GM21360 (cell line): ENCODE data around the gene PICALM.
"Not testable (repeated sequence)": the region's sequence is repeated elsewhere in the genome, so short reads cannot be mapped to it uniquely, and the experiment has no call there.

Experiments used
- ATAC-seq: cut with Tn5 transposase; IDR thresholded peaks from one replicate; pipeline ENCODE4 v1.9.1; 2021; ENCODE audit warnings: mild to moderate bottlenecking, moderate library complexity; ENCODE audit not compliant: unreplicated experiment

PICALM gene

GRCh38 chr11:85947431-85948272 lies 121.2 kb downstream of the PICALM start:
- no peak for ATAC-seq

GRCh38 chr11:85946221-85946620 lies 122.7 kb downstream of the PICALM start:
- ATAC-seq: no peak

GRCh38 chr11:85945788-85946187 lies 123.1 kb downstream of the PICALM start:
- ATAC-seq: no peak

GRCh38 chr11:85945296-85945695 lies 123.6 kb downstream of the PICALM start:
- ATAC-seq: no peak

- peak; percentile 62 for ATAC-seq
Measured at GRCh38 chr11:85941380-85941973, 127.4 kb downstream of the PICALM start.

- ATAC-seq: no peak
Measured at GRCh38 chr11:85939099-85940015, 129.5 kb downstream of the PICALM start.

GRCh38 chr11:85937835-85938234 lies 131.0 kb downstream of the PICALM start:
- no peak for ATAC-seq

GRCh38 chr11:85935751-85936150 lies 133.1 kb downstream of the PICALM start:
- no peak for ATAC-seq

GRCh38 chr11:85934596-85935169 lies 134.2 kb downstream of the PICALM start:
- no peak for ATAC-seq

GRCh38 chr11:85930879-85931366 lies 138.0 kb downstream of the PICALM start:
- no peak for ATAC-seq

GRCh38 chr11:85926653-85927214 lies 142.2 kb downstream of the PICALM start:
- ATAC-seq: not testable (repeated sequence)

GRCh38 chr11:85923455-85923854 lies 145.4 kb downstream of the PICALM start:
- no peak for ATAC-seq

- ATAC-seq: peak; percentile 57
Measured at GRCh38 chr11:85922367-85922766, 146.5 kb downstream of the PICALM start.

GRCh38 chr11:85918910-85919794 lies 149.7 kb downstream of the PICALM start:
- no peak for ATAC-seq

GRCh38 chr11:85914425-85914824 lies 154.5 kb downstream of the PICALM start:
- no peak for ATAC-seq

- ATAC-seq: no peak
Measured at GRCh38 chr11:85913513-85913912, 155.4 kb downstream of the PICALM start.

GRCh38 chr11:85912414-85912813 lies 156.5 kb downstream of the PICALM start:
- ATAC-seq: no peak
